Erythroblast (primary cell): ENCODE measurements around the gene SORCS3.

Experiments used
- GATA1 ChIP-seq: IDR thresholded peaks from 2 replicates; pipeline ENCODE4 v1.6.1; 2011; ENCODE audit warnings: low read depth, mild to moderate bottlenecking, control low read depth, low read length, moderate library complexity
- POLR2A ChIP-seq: IDR thresholded peaks from 2 replicates; pipeline ENCODE4 v1.6.1; 2011; ENCODE audit warnings: mild to moderate bottlenecking, low read length

GRCh38 chr10:104666106-104666505 lies 25.0 kb downstream of the SORCS3 start:
- no peak for TF ChIP-seq POLR2A
- TF ChIP-seq GATA1: no peak
